Measurements from ENCODE around the gene MSL3. TPM values are rescaled to one million over a fixed set of nuclear protein-coding genes. Genes with fewer than 3 reads are reported as not detected.

Gene MSL3
- total and polyA plus RNA-seq, 2 of the 8 experiments (the other 6 are each of a cell fraction or from before 2014, with no cell fraction given) = 10.6 to 12.3 TPM

GRCh38 chrX:11758400-11759171 is 549 bp downstream of the MSL3 start (continued):
- no peak for TF ChIP-seq RNF2 (IDR thresholded peaks at IDR 0.05; ENCODE audit: borderline replicate concordance, low read depth, low read length, missing control alignments, poor library complexity, severe bottlenecking)
- no peak for TF ChIP-seq E2F6 (IDR thresholded peaks at IDR 0.05)
- TF ChIP-seq NRF1 (IDR thresholded peaks at IDR 0.05; ENCODE audit: low read depth, low read length) = peak; percentile 20; the same call in 1 of the 2 replicates
- no peak for TF ChIP-seq ATF2 (IDR thresholded peaks at IDR 0.05; ENCODE audit: low read length)
- peak; percentile 47 for TF ChIP-seq KDM4A (IDR thresholded peaks at IDR 0.05; ENCODE audit: low read depth, low read length, severe bottlenecking)
- no peak for TF ChIP-seq MAX (IDR thresholded peaks at IDR 0.05)
- TF ChIP-seq MAFK (IDR thresholded peaks at IDR 0.05; ENCODE audit: low read depth, low read length) = no peak
- no peak for TF ChIP-seq CBX8 (IDR thresholded peaks at IDR 0.05; ENCODE audit: borderline replicate concordance, low read depth, low read length)
- TF ChIP-seq CBX5 (IDR thresholded peaks at IDR 0.05; ENCODE audit: low read depth, low read length) = no peak

Data from H1 (cell line).